Panc1 (cell line): Measurements from ENCODE around the gene STK32C. TPM values are rescaled to one million over a fixed set of nuclear protein-coding genes. Genes with fewer than 3 reads are reported as not detected.

Experiments
- ATAC-seq: fragments of 200-7000 bp; cut with Tn5 transposase; 2 replicates; pipeline ENCODE4 v1.9.1; 2020; ENCODE audit warnings: mild to moderate bottlenecking, moderate library complexity
- BruUV-seq: library from RNA; stranded (reverse); fragments of 400-500 nt; replicated peaks from 2 replicates; lab custom pipeline; 2021; lab: Mats Ljungman, UMichigan
- CTCF ChIA-PET: fragments of 300-600 bp; sonication (Branson Sonifier 250); formaldehyde crosslinking; loops from one replicate; lab custom pipeline; 2022; ENCODE audit warnings: antibody characterized with exemption; lab: Charles Lee
- POLR2A ChIA-PET: fragments of 300-600 bp; sonication (Branson Sonifier 250); formaldehyde crosslinking; loops from one replicate; lab custom pipeline; 2022; ENCODE audit warnings: antibody characterized with exemption; lab: Charles Lee
- DNase-seq: peaks from one replicate; pipeline ENCODE4 v3.0.0-alpha.2; 2010; ENCODE audit warnings: low read depth, low spot score
- H3K27ac ChIP-seq: 2 replicates; pipeline ENCODE4 v1.5.1; 2011; ENCODE audit warnings: mild to moderate bottlenecking, low read length, inconsistent platforms
- H3K27me3 ChIP-seq: fragments of 200-500 bp; sonication (Bioruptor generic); 2 replicates; pipeline ENCODE4 v1.6.0; 2014; ENCODE audit warnings: low read length, inconsistent platforms; ENCODE audit not compliant: control insufficient read depth, insufficient read depth
- H3K36me3 ChIP-seq: fragments of 200-500 bp; sonication (Bioruptor generic); 2 replicates; pipeline ENCODE4 v1.5.1; 2014; ENCODE audit warnings: inconsistent platforms, mild to moderate bottlenecking, low read length, moderate library complexity; ENCODE audit not compliant: control insufficient read depth, insufficient read depth
- H3K4me1 ChIP-seq: 2 replicates; pipeline ENCODE4 v1.5.1; 2011; ENCODE audit warnings: inconsistent platforms, mild to moderate bottlenecking, low read length, moderate library complexity; ENCODE audit not compliant: control insufficient read depth, insufficient read depth
- H3K4me3 ChIP-seq, 2 experiments: 2 replicates each; pipeline ENCODE4 v1.5.1; 2011 to 2012; ENCODE audit warnings: low read depth in 2 of 2, low read length in 2 of 2, mild to moderate bottlenecking in 2 of 2, inconsistent platforms in 1 of 2, moderate library complexity in 1 of 2
- H3K9me3 ChIP-seq: fragments of 200-500 bp; sonication (Bioruptor generic); 2 replicates; pipeline ENCODE4 v1.5.1; 2014; ENCODE audit warnings: low read depth, mild to moderate bottlenecking, inconsistent platforms, low read length, moderate library complexity; ENCODE audit not compliant: control insufficient read depth, insufficient read depth
- POLR2AphosphoS5 ChIP-seq: IDR thresholded peaks from 2 replicates; pipeline ENCODE4 v1.6.1; 2012; ENCODE audit warnings: mild to moderate bottlenecking, low read depth, low read length, moderate library complexity
- SIN3A ChIP-seq: IDR thresholded peaks from 2 replicates; pipeline ENCODE4 v1.6.1; 2012; ENCODE audit warnings: low read depth, mild to moderate bottlenecking, low read length, moderate library complexity, borderline replicate concordance; ENCODE audit not compliant: insufficient read depth
- TCF7L2 ChIP-seq: IDR thresholded peaks from 2 replicates; pipeline ENCODE4 v1.6.1; 2011; ENCODE audit warnings: mild to moderate bottlenecking, low read depth, low read length, inconsistent platforms
- in situ Hi-C: cut with HindIII; loops from 2 replicates; pipeline ENCODE4 v1.10.0; 2016; ENCODE audit warnings: low sequenced_read_pairs, low pct_unique_long_range_greater_than_20kb
- intact Hi-C: fragments of 100-400 bp; cut with micrococcal nuclease; formaldehyde crosslinking; loops from one replicate; pipeline ENCODE4 v1.10.0; 2022; ENCODE audit not compliant: unreplicated experiment
- total RNA-seq: library from RNA; stranded (reverse); gene quantifications from one replicate; pipeline ENCODE4 v1.2.1, GENCODE V29; 2021; ENCODE audit not compliant: unreplicated experiment
- TF ChIP-seq, protein P1 (sequence below): fragments of 450-650 bp; IDR thresholded peaks from 2 replicates; pipeline ENCODE4 v1.5.1; 2017; ENCODE audit warnings: mild to moderate bottlenecking
- TF ChIP-seq, protein P2 (sequence below), 2 experiments: IDR thresholded peaks; 2 replicates each; pipeline ENCODE4 v1.6.1; 2011 to 2012; ENCODE audit warnings: low read depth in 2 of 2, control low read depth in 1 of 2, low read length in 1 of 2, mild to moderate bottlenecking in 1 of 2, moderate library complexity in 1 of 2; ENCODE audit not compliant: insufficient read depth in 1 of 2

Gene STK32C
- total RNA-seq, 1 experiment from 2014 or later: 53.7 TPM

DNA sequence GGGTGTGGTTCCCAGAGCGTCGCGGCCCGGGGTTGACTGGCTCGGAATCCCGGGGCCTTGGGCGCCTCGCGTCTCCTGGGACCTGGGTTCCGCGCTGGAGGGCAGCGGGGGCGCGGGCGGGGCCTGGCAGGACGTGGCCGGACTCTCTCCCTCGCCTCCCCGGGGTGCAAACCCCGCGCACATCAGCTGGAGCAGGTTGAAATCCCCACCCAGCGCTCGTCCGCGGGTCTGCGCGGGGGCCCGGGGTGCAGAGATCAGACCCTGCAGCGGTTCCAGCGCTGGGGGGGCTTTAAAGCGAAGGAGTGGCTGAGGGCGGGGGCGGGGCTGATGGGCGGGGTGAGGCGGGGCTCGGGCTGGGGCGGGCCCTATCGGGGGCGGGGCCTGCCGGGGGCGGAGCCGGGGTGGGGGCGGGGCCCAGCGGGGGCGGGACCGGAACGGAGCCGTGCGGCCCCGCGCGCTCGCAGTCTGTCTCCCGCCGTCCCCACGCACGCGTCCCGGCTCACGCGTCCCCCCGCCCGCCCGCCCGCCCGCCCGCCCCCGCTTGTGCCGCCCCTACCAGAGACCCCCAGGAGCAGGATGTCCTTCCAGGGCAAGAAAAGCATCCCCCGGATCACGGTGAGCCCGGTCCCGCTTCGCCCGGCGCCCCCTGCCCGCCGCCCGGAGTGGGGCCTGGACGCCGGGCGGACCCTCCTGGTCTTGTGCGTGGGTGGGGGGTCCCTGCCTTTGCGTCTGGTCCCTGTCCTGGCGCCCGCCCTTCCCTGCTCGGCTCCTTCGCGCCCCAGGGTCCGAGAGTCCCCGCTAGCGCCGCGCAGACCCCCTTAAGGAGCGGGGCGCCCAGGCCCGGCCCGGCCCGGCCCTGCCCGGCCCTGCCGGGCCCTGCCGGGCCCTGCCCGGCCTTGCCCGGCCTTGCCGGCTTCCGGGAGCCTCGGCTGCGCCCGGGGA lies 121.0 kb downstream of the STK32C start, which contains the start of gene DPYSL4:
DPYSL4 (plus strand) TSS at position 461 of the 942 bp plus-strand sequence; CDS start at position 577, 116 bp downstream.
- POLR2A ChIA-PET: no interaction called here
- H3K4me3 ChIP-seq: peak within 1 kb of the TSS; percentile 49 to 53
- in situ Hi-C loops: no loop called here
- intact Hi-C loops: no loop called here
- no peaks in the 10 kb centered on the region for H3K36me3 ChIP-seq
- no peak within 1 kb of the TSS for H3K27ac ChIP-seq
- CTCF ChIA-PET: no interaction called here
- peaks cover 14% of the 10 kb centered on the region for H3K27me3 ChIP-seq
- no peaks in the 10 kb centered on the region for H3K9me3 ChIP-seq
- BruUV-seq: no TSS peak
- DNase-seq (no peak), ATAC-seq (peak; percentile 71)
- no peak for TF ChIP-seq POLR2AphosphoS5
- no peak for TF ChIP-seq TCF7L2
- TF ChIP-seq, protein P1, sequence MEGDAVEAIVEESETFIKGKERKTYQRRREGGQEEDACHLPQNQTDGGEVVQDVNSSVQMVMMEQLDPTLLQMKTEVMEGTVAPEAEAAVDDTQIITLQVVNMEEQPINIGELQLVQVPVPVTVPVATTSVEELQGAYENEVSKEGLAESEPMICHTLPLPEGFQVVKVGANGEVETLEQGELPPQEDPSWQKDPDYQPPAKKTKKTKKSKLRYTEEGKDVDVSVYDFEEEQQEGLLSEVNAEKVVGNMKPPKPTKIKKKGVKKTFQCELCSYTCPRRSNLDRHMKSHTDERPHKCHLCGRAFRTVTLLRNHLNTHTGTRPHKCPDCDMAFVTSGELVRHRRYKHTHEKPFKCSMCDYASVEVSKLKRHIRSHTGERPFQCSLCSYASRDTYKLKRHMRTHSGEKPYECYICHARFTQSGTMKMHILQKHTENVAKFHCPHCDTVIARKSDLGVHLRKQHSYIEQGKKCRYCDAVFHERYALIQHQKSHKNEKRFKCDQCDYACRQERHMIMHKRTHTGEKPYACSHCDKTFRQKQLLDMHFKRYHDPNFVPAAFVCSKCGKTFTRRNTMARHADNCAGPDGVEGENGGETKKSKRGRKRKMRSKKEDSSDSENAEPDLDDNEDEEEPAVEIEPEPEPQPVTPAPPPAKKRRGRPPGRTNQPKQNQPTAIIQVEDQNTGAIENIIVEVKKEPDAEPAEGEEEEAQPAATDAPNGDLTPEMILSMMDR: no peak
- TF ChIP-seq, protein P2, sequence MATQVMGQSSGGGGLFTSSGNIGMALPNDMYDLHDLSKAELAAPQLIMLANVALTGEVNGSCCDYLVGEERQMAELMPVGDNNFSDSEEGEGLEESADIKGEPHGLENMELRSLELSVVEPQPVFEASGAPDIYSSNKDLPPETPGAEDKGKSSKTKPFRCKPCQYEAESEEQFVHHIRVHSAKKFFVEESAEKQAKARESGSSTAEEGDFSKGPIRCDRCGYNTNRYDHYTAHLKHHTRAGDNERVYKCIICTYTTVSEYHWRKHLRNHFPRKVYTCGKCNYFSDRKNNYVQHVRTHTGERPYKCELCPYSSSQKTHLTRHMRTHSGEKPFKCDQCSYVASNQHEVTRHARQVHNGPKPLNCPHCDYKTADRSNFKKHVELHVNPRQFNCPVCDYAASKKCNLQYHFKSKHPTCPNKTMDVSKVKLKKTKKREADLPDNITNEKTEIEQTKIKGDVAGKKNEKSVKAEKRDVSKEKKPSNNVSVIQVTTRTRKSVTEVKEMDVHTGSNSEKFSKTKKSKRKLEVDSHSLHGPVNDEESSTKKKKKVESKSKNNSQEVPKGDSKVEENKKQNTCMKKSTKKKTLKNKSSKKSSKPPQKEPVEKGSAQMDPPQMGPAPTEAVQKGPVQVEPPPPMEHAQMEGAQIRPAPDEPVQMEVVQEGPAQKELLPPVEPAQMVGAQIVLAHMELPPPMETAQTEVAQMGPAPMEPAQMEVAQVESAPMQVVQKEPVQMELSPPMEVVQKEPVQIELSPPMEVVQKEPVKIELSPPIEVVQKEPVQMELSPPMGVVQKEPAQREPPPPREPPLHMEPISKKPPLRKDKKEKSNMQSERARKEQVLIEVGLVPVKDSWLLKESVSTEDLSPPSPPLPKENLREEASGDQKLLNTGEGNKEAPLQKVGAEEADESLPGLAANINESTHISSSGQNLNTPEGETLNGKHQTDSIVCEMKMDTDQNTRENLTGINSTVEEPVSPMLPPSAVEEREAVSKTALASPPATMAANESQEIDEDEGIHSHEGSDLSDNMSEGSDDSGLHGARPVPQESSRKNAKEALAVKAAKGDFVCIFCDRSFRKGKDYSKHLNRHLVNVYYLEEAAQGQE (IDR thresholded peaks at IDR 0.05; ENCODE audit: insufficient read depth in 1 of 2, low read depth in 2 of 2, low read length in 1 of 2): no peak
- no peak for TF ChIP-seq SIN3A
- peaks cover 5% of the 10 kb centered on the region; the same call in 1 of the 2 replicates for H3K4me1 ChIP-seq

DNA sequence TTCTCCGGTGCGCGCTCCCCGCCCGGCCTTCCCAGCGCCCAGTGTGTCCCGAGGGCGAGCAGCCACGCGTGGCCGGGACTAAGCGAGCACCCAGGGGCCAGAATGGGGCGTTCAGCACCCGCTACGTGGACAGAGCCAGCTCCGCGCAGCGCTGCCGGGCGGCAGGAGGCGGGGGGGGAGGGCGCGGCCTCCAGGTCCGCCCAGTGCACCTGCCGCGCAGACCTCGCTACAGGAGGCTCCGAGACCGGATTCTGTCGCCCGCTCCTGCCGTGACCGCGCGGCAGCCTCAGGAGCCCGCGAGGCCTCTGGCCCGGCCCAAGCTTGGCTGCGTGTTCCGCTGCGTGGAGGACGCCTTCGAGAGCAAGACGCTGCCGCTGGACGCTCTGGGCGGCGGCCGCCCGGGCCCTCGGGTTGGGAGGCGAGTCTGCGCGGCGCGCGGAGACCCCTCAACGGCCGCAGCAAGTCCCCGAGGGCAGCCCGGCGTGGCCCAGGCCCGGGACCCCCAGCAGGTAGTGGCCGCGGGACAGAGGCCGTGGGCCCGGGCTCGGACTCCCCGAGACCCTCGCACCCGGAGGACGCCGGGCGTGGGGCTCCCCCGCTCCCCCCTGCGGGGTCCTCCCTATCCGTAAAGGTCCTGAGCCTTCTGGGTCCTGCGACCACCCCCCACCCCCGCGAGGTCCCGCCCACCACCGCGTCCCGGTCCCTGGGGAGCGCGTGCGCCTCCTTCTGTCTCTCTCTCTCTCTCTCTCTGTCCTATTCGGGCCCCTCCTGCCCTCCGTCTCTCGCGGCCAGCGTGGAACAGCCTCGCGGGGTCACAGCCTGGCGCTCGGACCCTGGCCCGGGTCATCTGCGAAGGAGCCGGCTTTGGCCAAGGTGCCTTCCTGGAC lies 121.9 kb downstream of the STK32C start:
- in situ Hi-C loops (no loop called here), intact Hi-C loops (no loop called here)
- H3K36me3 ChIP-seq: no peaks in the 10 kb centered on the region
- no peak overlapping the region for H3K27ac ChIP-seq
- DNase-seq (no peak), ATAC-seq (peak; percentile 62)
- no peaks in the 10 kb centered on the region for H3K9me3 ChIP-seq
- TF ChIP-seq POLR2AphosphoS5 (no peak), SIN3A (no peak), TCF7L2 (no peak)
- TF ChIP-seq, protein P2 (IDR thresholded peaks at IDR 0.05; ENCODE audit: insufficient read depth in 1 of 2, low read depth in 2 of 2, low read length in 1 of 2): peak; percentile 93 to 98
- BruUV-seq: no TSS peak
- CTCF ChIA-PET: no interaction called here
- H3K27me3 ChIP-seq: peaks cover 14% of the 10 kb centered on the region
- H3K4me1 ChIP-seq: peaks cover 5% of the 10 kb centered on the region; the same call in 1 of the 2 replicates
- peak overlapping the region; percentile 48 to 53 for H3K4me3 ChIP-seq
- POLR2A ChIA-PET: no interaction called here
